GM18511 (cell line): ENCODE measurements around the gene BCAR1.
"Not testable (repeated sequence)": the region's sequence is repeated elsewhere in the genome, so short reads cannot be mapped to it uniquely, and the experiment has no call there.

ENCODE experiments used
- ATAC-seq: cut with Tn5 transposase; IDR thresholded peaks from one replicate; pipeline ENCODE4 v1.9.1; 2021; ENCODE audit warnings: mild to moderate bottlenecking, moderate library complexity; ENCODE audit not compliant: unreplicated experiment

Gene BCAR1

DNA sequence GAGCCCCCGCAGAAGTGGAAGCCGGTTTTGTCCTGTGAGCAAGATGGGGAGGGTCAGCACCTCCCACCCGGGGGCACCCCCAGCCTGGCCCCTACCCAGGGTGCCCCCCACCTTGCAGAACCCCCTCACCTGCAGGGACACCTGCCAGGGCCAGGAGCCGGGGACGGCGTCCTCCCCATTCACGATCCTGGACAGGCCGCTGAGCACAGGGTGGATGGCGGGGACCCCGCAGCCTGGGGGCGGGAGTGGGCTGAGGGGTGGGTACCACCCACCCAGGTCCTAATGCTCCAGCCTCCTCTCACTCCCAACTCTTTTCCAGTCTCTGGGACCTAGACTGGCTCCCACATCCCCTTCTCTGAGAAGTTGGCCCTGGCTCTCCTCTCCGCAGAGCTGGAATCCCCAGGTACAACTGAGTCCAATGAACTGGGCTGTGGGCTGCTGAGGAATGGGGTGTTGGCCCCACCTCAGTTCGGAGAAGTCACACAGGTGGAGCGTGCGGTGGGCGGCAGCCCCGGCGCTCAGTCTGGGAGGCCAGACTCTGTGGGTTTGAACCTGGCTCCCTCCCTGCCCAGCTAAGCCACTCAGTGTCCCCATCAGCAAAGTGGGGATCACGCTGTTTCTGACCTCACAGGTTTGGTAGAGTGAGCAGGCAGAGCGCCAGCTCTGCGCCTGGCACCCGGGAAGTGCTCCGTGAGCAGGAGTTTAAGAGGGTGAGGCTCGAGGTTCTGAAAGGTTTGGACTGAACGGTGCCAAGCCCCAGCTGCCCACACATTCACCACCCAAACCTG lies 45.3 kb downstream of the BCAR1 start:
- peak; percentile 50 for ATAC-seq

GRCh38 chr16:75205438-75205837 lies 46.0 kb downstream of the BCAR1 start:
- ATAC-seq = not testable (repeated sequence)

GRCh38 chr16:75204905-75205304 lies 46.5 kb downstream of the BCAR1 start:
- not testable (repeated sequence) for ATAC-seq

DNA sequence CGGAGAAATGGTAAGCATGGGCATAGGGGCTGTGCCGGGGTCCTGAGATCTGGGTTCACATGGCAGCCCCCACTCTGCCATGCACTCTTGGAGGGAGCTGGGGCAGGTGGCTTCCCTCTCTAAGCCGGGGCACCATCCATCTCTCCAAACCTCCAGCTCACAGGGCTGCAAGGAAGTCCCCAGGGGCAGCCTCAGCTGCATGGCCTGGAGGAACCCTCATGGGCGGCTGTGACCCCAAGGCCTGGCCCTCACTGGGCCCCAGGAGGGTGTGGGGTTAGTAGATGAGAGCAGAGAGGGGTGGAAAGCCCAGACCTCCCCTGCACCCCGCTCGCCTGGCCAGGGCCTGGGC lies 47.0 kb downstream of the BCAR1 start:
- ATAC-seq = no peak

- no peak for ATAC-seq
Observed at GRCh38 chr16:75203667-75204409, 47.6 kb downstream of the BCAR1 start.

DNA sequence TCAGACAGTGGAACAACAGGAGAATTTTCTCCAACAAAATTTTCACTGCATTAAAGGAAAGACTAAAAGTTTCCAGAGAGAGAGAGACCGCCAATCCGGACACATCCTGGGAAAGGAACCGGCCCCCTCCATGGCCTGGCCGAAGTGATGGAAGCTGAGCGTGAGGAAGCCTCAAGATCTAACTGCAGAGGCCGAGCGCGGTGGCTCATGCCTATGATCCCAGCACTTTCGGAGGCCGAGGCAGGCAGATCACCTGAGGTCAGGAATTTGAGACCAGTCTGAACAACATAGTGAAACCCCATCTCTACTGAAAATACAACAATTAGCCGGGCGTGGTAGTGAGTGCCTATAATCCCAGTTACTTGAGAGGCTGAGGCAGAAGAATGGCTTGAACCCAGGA lies 48.3 kb downstream of the BCAR1 start:
- no peak for ATAC-seq

DNA sequence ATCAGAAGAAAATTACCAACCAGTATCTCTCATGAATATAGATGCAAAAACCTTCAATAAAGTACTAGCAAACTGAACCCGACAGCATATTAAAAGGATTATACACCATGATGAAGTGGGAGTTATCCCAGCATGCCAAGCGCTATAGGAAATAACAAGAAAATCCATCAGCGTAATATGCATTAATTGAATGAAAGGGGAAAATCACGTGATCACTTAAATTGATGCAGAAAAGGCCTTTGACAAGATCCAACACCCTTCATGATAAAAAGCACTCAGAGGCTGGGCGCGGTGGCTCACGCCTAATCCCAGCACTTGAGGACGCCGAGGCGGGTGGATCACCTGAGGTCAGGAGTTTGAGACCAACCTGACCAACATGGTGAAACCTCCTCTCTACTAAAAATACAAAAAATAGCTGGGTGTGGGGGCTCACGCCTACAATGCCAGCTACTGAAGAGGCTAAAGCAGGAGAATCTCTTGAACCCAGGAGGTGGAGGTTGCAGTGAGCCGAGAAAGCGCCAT lies 49.3 kb downstream of the BCAR1 start:
- ATAC-seq = no peak

DNA sequence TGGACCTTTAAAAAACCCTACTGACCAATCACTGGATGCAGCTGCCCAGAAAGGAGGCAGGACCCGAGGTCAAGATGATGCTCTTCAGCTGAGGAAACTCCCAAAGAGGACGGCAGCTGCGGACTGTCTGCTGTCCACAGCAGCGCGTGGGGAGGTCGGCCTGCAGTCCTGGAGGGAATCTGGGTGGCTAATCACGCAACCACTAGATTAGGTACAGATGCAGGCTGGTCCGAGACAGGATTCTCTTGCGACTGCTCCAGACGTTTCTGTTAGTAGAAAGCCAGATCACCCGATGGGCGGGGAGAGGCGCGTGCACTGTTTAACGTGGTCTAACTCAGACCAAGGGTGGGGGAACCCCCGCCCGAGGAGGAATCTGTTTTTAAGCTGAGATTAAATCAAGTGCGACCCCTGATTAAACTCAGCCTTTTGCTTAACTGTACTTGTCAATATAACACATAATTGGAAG lies 53.3 kb downstream of the BCAR1 start:
- no peak for ATAC-seq

GRCh38 chr16:75197522-75198134 lies 53.8 kb downstream of the BCAR1 start:
- ATAC-seq = no peak

DNA sequence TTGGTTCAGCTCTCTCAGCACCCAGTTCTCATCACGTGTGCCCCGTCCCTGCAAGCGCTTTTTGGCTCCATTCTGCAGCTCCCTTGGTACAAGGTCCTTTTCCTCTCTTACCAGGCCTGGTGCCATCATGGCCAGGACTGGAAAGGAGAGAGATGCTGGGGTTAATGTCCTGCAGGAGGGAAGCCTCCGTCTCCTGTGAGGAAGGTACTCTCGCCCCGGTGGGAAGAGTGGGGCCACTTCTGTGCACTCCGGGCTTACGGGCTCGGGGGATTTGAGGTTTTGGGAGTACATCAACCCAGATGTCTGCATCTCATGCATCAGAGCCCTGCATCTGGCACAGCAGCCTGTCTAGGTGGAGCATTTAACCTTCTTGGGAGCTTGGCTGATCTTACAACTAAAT lies 54.6 kb downstream of the BCAR1 start:
- ATAC-seq = no peak

DNA sequence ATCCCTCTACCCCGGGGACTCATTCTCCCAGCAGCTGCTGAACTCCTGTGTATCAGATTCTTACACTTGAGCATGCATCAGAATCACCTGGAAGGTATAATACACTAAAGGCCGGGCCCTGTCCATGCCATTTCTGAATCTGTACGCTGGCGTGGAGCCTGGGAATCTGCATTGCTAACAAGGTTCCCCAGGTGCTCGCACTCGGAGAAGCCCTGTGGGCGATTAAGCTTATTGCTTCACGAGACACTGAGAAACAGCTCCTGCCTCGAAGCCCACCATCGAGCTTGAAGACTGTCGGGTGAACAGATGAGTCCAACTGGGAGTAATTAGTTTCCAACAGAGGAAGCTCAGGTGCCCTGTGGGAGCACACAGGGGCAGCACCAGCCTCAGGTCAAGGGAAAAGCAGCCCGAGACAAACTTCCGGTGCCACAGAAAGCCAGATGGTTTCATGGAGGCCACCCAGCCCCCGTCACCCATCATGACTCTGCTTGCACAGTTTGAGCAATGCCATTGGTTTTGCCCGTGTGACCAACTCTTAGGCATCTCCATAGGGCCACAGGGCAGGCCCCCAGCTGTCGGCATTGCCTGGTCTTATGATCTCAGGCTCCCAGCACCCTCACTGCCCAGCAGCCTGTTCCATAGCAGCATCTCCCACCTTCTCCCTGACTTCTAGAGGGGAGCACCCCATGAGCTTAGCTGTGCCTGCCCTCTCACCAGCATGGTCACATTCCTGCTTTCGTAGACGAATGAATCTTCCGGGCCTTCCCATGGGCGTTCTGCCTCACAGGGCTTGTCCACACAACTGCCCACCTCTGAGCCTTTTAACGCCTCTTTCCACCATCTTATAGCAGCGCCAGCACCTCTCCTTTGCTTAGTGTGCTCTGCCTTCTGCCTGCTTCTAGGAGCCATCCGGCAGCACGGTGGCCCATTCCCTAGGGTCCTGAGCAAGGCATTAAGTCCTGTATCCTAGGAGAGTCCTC lies 55.3 kb downstream of the BCAR1 start:
- ATAC-seq = no peak

DNA sequence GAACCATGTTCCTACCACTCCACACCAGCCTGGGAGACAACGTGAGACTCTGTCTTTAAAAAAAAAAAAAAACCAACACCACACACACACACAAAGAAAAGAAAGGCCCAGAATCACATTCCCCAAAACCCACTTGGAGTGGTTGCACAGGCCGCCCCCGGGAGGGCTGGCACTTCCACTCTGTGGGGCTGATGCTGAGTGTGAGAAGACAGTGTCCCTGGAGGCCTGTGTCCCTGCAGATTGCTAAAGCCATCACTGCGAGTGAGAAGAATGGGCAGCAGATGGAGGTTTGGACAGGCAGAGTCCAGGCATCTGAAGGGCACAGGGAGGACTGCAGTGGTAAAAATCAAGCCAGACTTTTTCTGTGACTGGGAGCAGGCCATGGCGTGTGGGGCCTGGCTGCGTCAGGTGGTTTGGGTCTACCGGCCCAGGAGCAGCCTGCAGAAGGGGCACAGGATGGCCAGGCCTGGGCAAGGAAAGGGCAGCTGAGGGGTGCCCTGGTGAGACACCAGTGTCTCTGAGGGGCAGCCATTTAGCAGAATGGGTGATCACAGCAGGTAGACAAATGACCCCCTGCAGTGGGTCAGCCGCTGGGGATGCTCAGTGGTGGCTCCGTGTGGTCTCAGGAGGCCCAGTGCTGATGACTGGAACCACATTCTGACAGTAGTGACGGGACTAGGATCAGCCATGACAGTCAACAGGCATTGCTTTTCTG lies 57.5 kb downstream of the BCAR1 start:
- no peak for ATAC-seq

DNA sequence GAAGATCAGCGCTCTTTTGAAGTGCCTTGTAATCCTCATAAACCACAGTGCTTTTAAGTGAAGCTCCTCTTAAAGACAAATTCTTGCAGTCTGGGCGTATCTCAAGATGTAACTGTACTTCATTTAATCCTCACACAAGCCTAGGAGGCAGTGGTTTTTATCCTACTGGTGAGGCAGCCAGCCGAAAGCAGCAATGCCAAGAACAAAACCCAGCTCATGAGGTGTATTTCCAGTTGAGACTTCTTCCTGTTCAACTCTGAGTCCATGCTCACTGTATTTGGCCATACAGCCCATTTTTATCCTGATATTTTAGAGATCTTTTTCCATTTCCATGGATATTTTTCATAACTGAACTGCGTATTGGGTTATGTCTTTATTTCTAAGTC lies 58.2 kb downstream of the BCAR1 start:
- no peak for ATAC-seq

GRCh38 chr16:75192606-75193264 lies 58.7 kb downstream of the BCAR1 start:
- ATAC-seq = no peak

GRCh38 chr16:75189638-75190245 lies 61.7 kb downstream of the BCAR1 start:
- no peak for ATAC-seq

DNA sequence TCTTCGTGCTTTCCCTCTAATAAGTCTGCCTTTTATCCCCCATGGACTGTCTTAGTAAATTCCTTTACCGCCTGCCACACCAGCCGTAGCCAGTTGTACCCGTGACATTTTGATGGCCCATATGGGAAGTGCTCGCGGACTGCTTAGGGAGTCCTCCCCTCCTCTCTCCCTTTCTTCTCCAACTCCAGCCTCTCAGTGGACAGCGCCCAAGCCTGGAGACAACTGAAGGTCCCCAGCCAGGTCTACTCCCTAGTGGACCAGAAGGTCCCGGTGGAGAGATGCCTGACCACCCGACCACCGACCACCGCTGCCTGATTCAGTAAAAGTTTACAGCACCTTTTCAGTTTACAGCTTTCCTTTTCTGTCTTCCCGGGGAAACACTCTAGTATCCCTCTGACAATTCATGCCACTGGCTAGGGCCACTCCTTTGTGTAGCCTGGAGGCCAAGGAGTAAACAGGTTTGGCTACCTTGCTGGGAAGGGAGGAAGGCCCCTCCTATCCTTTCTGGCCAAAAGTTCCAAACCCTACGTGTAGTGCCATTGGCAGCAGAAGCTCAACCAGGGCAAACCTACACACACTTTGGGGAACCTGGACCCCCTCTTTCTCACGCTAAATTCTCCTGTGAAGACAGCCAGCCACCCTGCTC lies 62.5 kb downstream of the BCAR1 start:
- ATAC-seq = no peak

- ATAC-seq = no peak
Observed at GRCh38 chr16:75181630-75182029, 69.8 kb downstream of the BCAR1 start.

- no peak for ATAC-seq
Observed at GRCh38 chr16:75179208-75179607, 72.2 kb downstream of the BCAR1 start.
